D341Med (cell line): ENCODE results near the gene CDON.

Source experiments
- DNase-seq: peaks from one replicate; pipeline ENCODE4 v3.0.0; 2012; ENCODE audit warnings: low spot score

The CDON gene

GRCh38 chr11:125944350-125945010 is 118.2 kb downstream of the CDON start:
- DNase-seq, result no peak

GRCh38 chr11:125943661-125944349 is 118.9 kb downstream of the CDON start:
- DNase-seq, result no peak

GRCh38 chr11:125942771-125943428 is 119.8 kb downstream of the CDON start:
- no peak for DNase-seq

GRCh38 chr11:125941619-125942611 is 120.8 kb downstream of the CDON start:
- peak; percentile 84 for DNase-seq

GRCh38 chr11:125941267-125941618 is 121.4 kb downstream of the CDON start:
- DNase-seq, result no peak

- DNase-seq, result no peak
Measured at GRCh38 chr11:125940145-125940544, 122.5 kb downstream of the CDON start.

- DNase-seq, result no peak
Measured at GRCh38 chr11:125939081-125939521, 123.6 kb downstream of the CDON start.

- DNase-seq, result no peak
Measured at GRCh38 chr11:125938418-125938817, 124.2 kb downstream of the CDON start.

- DNase-seq, result no peak
Measured at GRCh38 chr11:125935618-125936199, 127.0 kb downstream of the CDON start.

- no peak for DNase-seq
Measured at GRCh38 chr11:125935056-125935455, 127.6 kb downstream of the CDON start.

GRCh38 chr11:125934473-125934872 is 128.2 kb downstream of the CDON start:
- DNase-seq, result no peak

- DNase-seq, result no peak
Measured at GRCh38 chr11:125933030-125933813, 129.4 kb downstream of the CDON start.

- no peak for DNase-seq
Measured at GRCh38 chr11:125932301-125932700, 130.4 kb downstream of the CDON start.

- no peak for DNase-seq
Measured at GRCh38 chr11:125931668-125932067, 131.0 kb downstream of the CDON start.

- DNase-seq, result no peak
Measured at GRCh38 chr11:125931116-125931515, 131.6 kb downstream of the CDON start.

GRCh38 chr11:125930076-125930450 is 132.6 kb downstream of the CDON start:
- DNase-seq, result no peak

GRCh38 chr11:125929445-125930075 is 133.1 kb downstream of the CDON start:
- no peak for DNase-seq

GRCh38 chr11:125926682-125927081 is 136.0 kb downstream of the CDON start:
- DNase-seq, result no peak

GRCh38 chr11:125925804-125926203 is 136.9 kb downstream of the CDON start:
- no peak for DNase-seq

GRCh38 chr11:125925247-125925740 is 137.4 kb downstream of the CDON start:
- DNase-seq, result no peak
